Daoy (cell line): ENCODE results near the gene SLCO3A1. TPM values are rescaled to one million over a fixed set of nuclear protein-coding genes. Genes with fewer than 3 reads are reported as not detected.

ENCODE experiments used
- DNase-seq: peaks from one replicate; pipeline ENCODE4 v3.0.0-alpha.2; 2015; ENCODE audit warnings: low read depth
- total RNA-seq: library from RNA; depleted of rRNA; stranded (reverse); fragments of >200 nt; shearing (Covaris generic); gene quantifications from 2 replicates; pipeline ENCODE4 v1.2.3, GENCODE V29; 2014

The SLCO3A1 gene
- total RNA-seq, 1 experiment from 2014 or later = 2.3 TPM

GRCh38 chr15:92158426-92158825 lies 304.9 kb downstream of the SLCO3A1 start:
- DNase-seq = peak; percentile 48

- no peak for DNase-seq
These were observed 306.0 kb downstream of the SLCO3A1 start for GRCh38 chr15:92159481-92159880.

GRCh38 chr15:92159906-92160841 lies 306.7 kb downstream of the SLCO3A1 start:
- DNase-seq = no peak

- no peak for DNase-seq
These were observed 307.6 kb downstream of the SLCO3A1 start for GRCh38 chr15:92161039-92161670.

GRCh38 chr15:92162657-92163056 lies 309.1 kb downstream of the SLCO3A1 start:
- no peak for DNase-seq

- DNase-seq = no peak
These were observed 310.1 kb downstream of the SLCO3A1 start for GRCh38 chr15:92163641-92164040.

- no peak for DNase-seq
These were observed 311.0 kb downstream of the SLCO3A1 start for GRCh38 chr15:92164327-92165000.

- DNase-seq = no peak
These were observed 311.5 kb downstream of the SLCO3A1 start for GRCh38 chr15:92165001-92165346.

GRCh38 chr15:92166029-92166428 lies 312.5 kb downstream of the SLCO3A1 start:
- no peak for DNase-seq

- no peak for DNase-seq
These were observed 313.4 kb downstream of the SLCO3A1 start for GRCh38 chr15:92166751-92167405.

- DNase-seq = no peak
These were observed 313.9 kb downstream of the SLCO3A1 start for GRCh38 chr15:92167451-92167850.

GRCh38 chr15:92168066-92168683 lies 314.7 kb downstream of the SLCO3A1 start:
- no peak for DNase-seq

- no peak for DNase-seq
These were observed 317.4 kb downstream of the SLCO3A1 start for GRCh38 chr15:92170897-92171296.

GRCh38 chr15:92178911-92179310 lies 325.4 kb downstream of the SLCO3A1 start:
- no peak for DNase-seq

- DNase-seq = no peak
These were observed 330.6 kb downstream of the SLCO3A1 start for GRCh38 chr15:92184142-92184541.

- no peak for DNase-seq
These were observed 331.2 kb downstream of the SLCO3A1 start for GRCh38 chr15:92184679-92185230.

- DNase-seq = no peak
These were observed 334.5 kb downstream of the SLCO3A1 start for GRCh38 chr15:92187975-92188374.

- DNase-seq = no peak
These were observed 335.7 kb downstream of the SLCO3A1 start for GRCh38 chr15:92189166-92189565.

GRCh38 chr15:92195241-92195640 lies 341.7 kb downstream of the SLCO3A1 start:
- DNase-seq = no peak

GRCh38 chr15:92196342-92196741 lies 342.8 kb downstream of the SLCO3A1 start:
- no peak for DNase-seq

- no peak for DNase-seq
These were observed 344.2 kb downstream of the SLCO3A1 start for GRCh38 chr15:92197746-92198145.
